T-helper 1 cell treated with Interleukin-12 subunit alpha and Interleukin-12 subunit beta and Interleukin-4 antibody, amounts not matched to agents 30 ng/mL and 1 ng/mL, for 36 hours (primary cell): ENCODE measurements around the gene SLC35D3. TPM values are rescaled to one million over a fixed set of nuclear protein-coding genes. Genes with fewer than 3 reads are reported as not detected.
"Not testable (repeated sequence)": the region's sequence is repeated elsewhere in the genome, so short reads cannot be mapped to it uniquely, and the experiment has no call there.

ENCODE experiments used
- intact Hi-C: fragments of 100-400 bp; cut with micrococcal nuclease; formaldehyde crosslinking; loops from one replicate; pipeline ENCODE4 v1.15.1; 2024
- total RNA-seq: library from RNA; stranded (reverse); gene quantifications from 2 replicates; pipeline ENCODE4 v1.2.3, GENCODE V29; 2022

SLC35D3 gene
- total RNA-seq, 1 donor from 2014 or later = not detected

- intact Hi-C loops = no loop called here
Observed at GRCh38 chr6:136962661-136963060, 40.6 kb downstream of the SLC35D3 start.

GRCh38 chr6:136963259-136963658 is 41.2 kb downstream of the SLC35D3 start:
- intact Hi-C loops = no loop called here

GRCh38 chr6:136964398-136964797 is 42.3 kb downstream of the SLC35D3 start:
- intact Hi-C loops = no loop called here

GRCh38 chr6:136967876-136968752 is 46.0 kb downstream of the SLC35D3 start:
- intact Hi-C loops = loop anchor here (1.0 to 5.0 kb wide), 10 partner anchors 69 to 1034 kb away; partner anchors contain the start of gene PEX7

GRCh38 chr6:136968837-136969236 is 46.7 kb downstream of the SLC35D3 start:
- intact Hi-C loops = loop anchor here (1.0 to 5.0 kb wide), 10 partner anchors 68 to 1033 kb away; partner anchors contain the start of gene PEX7

GRCh38 chr6:136969433-136969832 is 47.3 kb downstream of the SLC35D3 start:
- intact Hi-C loops = loop anchor here (5.0 kb wide), 4 partner anchors 68 to 1033 kb away; no protein-coding TSS in a partner anchor

- intact Hi-C loops = loop anchor here (5.0 kb wide), 4 partner anchors 67 to 1032 kb away; no protein-coding TSS in a partner anchor
Observed at GRCh38 chr6:136969930-136970329, 47.8 kb downstream of the SLC35D3 start.

- intact Hi-C loops = no loop called here
Observed at GRCh38 chr6:136971609-136972008, 49.5 kb downstream of the SLC35D3 start.

GRCh38 chr6:136973781-136974180 is 51.7 kb downstream of the SLC35D3 start:
- intact Hi-C loops = not testable (repeated sequence)

Other genes starting within 250 kb of the SLC35D3 start
- 37.2 and 38.3 TPM in 2 replicates for gene MAP3K5, start 129.8 kb upstream of the SLC35D3 start, total RNA-seq
- 3.4 and 4.0 TPM in 2 replicates for gene PEX7, start 99.7 kb upstream of the SLC35D3 start, total RNA-seq
- not detected in 2 replicates for gene IL20RA, start 122.7 kb downstream of the SLC35D3 start, total RNA-seq